Measurements from ENCODE around the gene RICTOR. TPM values are rescaled to one million over a fixed set of nuclear protein-coding genes. Genes with fewer than 3 reads are reported as not detected.

Gene RICTOR
- total RNA-seq, 3 donors from 2014 or later = 14.1 to 19.2 (median 18.0) TPM

- H3K36me3 Mint-ChIP-seq (ENCODE audit: insufficient read depth) = peaks cover 20% of the 10 kb centered on the region
- DNase-seq = no peak
- ATAC-seq = no peak
- H3K4me1 Mint-ChIP-seq (ENCODE audit: low read depth) = no peaks in the 10 kb centered on the region
- H3K4me3 Mint-ChIP-seq = no peak overlapping the region
- H3K27me3 Mint-ChIP-seq (ENCODE audit: low read depth) = no peaks in the 10 kb centered on the region
- H3K9me3 Mint-ChIP-seq = no peaks in the 10 kb centered on the region
Observed at GRCh38 chr5:38936269-38936668, 137.9 kb downstream of the RICTOR start.

GRCh38 chr5:38935437-38935836 is 138.8 kb downstream of the RICTOR start:
- Mint-ChIP-seq H3K36me3 (ENCODE audit: insufficient read depth) (peaks cover 17% of the 10 kb centered on the region), H3K9me3 (no peaks in the 10 kb centered on the region), H3K4me3 (no peak overlapping the region), H3K4me1 (ENCODE audit: low read depth) (no peaks in the 10 kb centered on the region), H3K27me3 (ENCODE audit: low read depth) (no peaks in the 10 kb centered on the region)
- no peak for ATAC-seq
- DNase-seq = no peak

- no peak overlapping the region for H3K4me3 Mint-ChIP-seq
- H3K9me3 Mint-ChIP-seq = no peaks in the 10 kb centered on the region
- DNase-seq (no peak), ATAC-seq (no peak)
- H3K36me3 Mint-ChIP-seq (ENCODE audit: insufficient read depth) = peaks cover 12% of the 10 kb centered on the region
- peaks cover 2% of the 10 kb centered on the region for H3K27me3 Mint-ChIP-seq (ENCODE audit: low read depth)
- H3K4me1 Mint-ChIP-seq (ENCODE audit: low read depth) = no peaks in the 10 kb centered on the region
Observed at GRCh38 chr5:38932854-38933408, 141.3 kb downstream of the RICTOR start.

GRCh38 chr5:38931731-38932130 is 142.5 kb downstream of the RICTOR start:
- Mint-ChIP-seq H3K27me3 (ENCODE audit: low read depth) (peaks cover 3% of the 10 kb centered on the region), H3K4me1 (ENCODE audit: low read depth) (no peaks in the 10 kb centered on the region), H3K4me3 (no peak overlapping the region), H3K36me3 (ENCODE audit: insufficient read depth) (peaks cover 9% of the 10 kb centered on the region), H3K9me3 (no peaks in the 10 kb centered on the region)
- no peak for DNase-seq
- no peak for ATAC-seq

- Mint-ChIP-seq H3K4me3 (no peak overlapping the region), H3K4me1 (ENCODE audit: low read depth) (no peaks in the 10 kb centered on the region), H3K36me3 (ENCODE audit: insufficient read depth) (no peaks in the 10 kb centered on the region), H3K9me3 (no peaks in the 10 kb centered on the region), H3K27me3 (ENCODE audit: low read depth) (peaks cover 6% of the 10 kb centered on the region)
- DNase-seq (no peak), ATAC-seq (no peak)
Observed at GRCh38 chr5:38929838-38930237, 144.4 kb downstream of the RICTOR start.

GRCh38 chr5:38927470-38927869 is 146.7 kb downstream of the RICTOR start:
- Mint-ChIP-seq H3K9me3 (no peaks in the 10 kb centered on the region), H3K36me3 (ENCODE audit: insufficient read depth) (no peaks in the 10 kb centered on the region), H3K27me3 (ENCODE audit: low read depth) (peaks cover 16% of the 10 kb centered on the region), H3K4me1 (ENCODE audit: low read depth) (no peaks in the 10 kb centered on the region), H3K4me3 (no peak overlapping the region)
- ATAC-seq (no peak), DNase-seq (no peak)

GRCh38 chr5:38926121-38926520 is 148.1 kb downstream of the RICTOR start:
- H3K36me3 Mint-ChIP-seq (ENCODE audit: insufficient read depth) = no peaks in the 10 kb centered on the region
- H3K9me3 Mint-ChIP-seq = no peaks in the 10 kb centered on the region
- H3K27me3 Mint-ChIP-seq (ENCODE audit: low read depth) = peaks cover 21% of the 10 kb centered on the region
- no peak for DNase-seq
- no peak overlapping the region for H3K4me3 Mint-ChIP-seq
- H3K4me1 Mint-ChIP-seq (ENCODE audit: low read depth) = no peaks in the 10 kb centered on the region
- ATAC-seq = no peak

- Mint-ChIP-seq H3K27me3 (ENCODE audit: low read depth) (peaks cover 21% of the 10 kb centered on the region), H3K36me3 (ENCODE audit: insufficient read depth) (no peaks in the 10 kb centered on the region), H3K4me1 (ENCODE audit: low read depth) (no peaks in the 10 kb centered on the region), H3K4me3 (no peak overlapping the region), H3K9me3 (no peaks in the 10 kb centered on the region)
- DNase-seq = no peak
- ATAC-seq = no peak
Observed at GRCh38 chr5:38925154-38925925, 148.9 kb downstream of the RICTOR start.

GRCh38 chr5:38923661-38924451 is 150.3 kb downstream of the RICTOR start:
- H3K4me3 Mint-ChIP-seq = no peak overlapping the region
- no peaks in the 10 kb centered on the region for H3K9me3 Mint-ChIP-seq
- peaks cover 25% of the 10 kb centered on the region for H3K27me3 Mint-ChIP-seq (ENCODE audit: low read depth)
- no peaks in the 10 kb centered on the region for H3K4me1 Mint-ChIP-seq (ENCODE audit: low read depth)
- H3K36me3 Mint-ChIP-seq (ENCODE audit: insufficient read depth) = no peaks in the 10 kb centered on the region
- ATAC-seq (no peak), DNase-seq (no peak)

- peaks cover 28% of the 10 kb centered on the region for H3K27me3 Mint-ChIP-seq (ENCODE audit: low read depth)
- peak; percentile 48 to 78 for ATAC-seq
- peak; percentile 16 for DNase-seq
- no peaks in the 10 kb centered on the region for H3K4me1 Mint-ChIP-seq (ENCODE audit: low read depth)
- H3K36me3 Mint-ChIP-seq (ENCODE audit: insufficient read depth) = no peaks in the 10 kb centered on the region
- no peak overlapping the region for H3K4me3 Mint-ChIP-seq
- no peaks in the 10 kb centered on the region for H3K9me3 Mint-ChIP-seq
Observed at GRCh38 chr5:38922199-38922598, 152.0 kb downstream of the RICTOR start.

- no peak for DNase-seq
- Mint-ChIP-seq H3K27me3 (ENCODE audit: low read depth) (peaks cover 28% of the 10 kb centered on the region), H3K36me3 (ENCODE audit: insufficient read depth) (no peaks in the 10 kb centered on the region), H3K9me3 (no peaks in the 10 kb centered on the region), H3K4me3 (no peak overlapping the region), H3K4me1 (ENCODE audit: low read depth) (no peaks in the 10 kb centered on the region)
- no peak for ATAC-seq
Observed at GRCh38 chr5:38921174-38921573, 153.0 kb downstream of the RICTOR start.

- Mint-ChIP-seq H3K4me1 (ENCODE audit: low read depth) (no peaks in the 10 kb centered on the region), H3K9me3 (no peaks in the 10 kb centered on the region), H3K27me3 (ENCODE audit: low read depth) (peaks cover 13% of the 10 kb centered on the region), H3K4me3 (no peak overlapping the region), H3K36me3 (ENCODE audit: insufficient read depth) (no peaks in the 10 kb centered on the region)
- ATAC-seq = no peak
- DNase-seq = no peak
Observed at GRCh38 chr5:38916802-38917201, 157.4 kb downstream of the RICTOR start.

- DNase-seq (no peak), ATAC-seq (no peak)
- Mint-ChIP-seq H3K9me3 (peaks cover 14% of the 10 kb centered on the region), H3K4me1 (ENCODE audit: low read depth) (no peaks in the 10 kb centered on the region), H3K36me3 (ENCODE audit: insufficient read depth) (no peaks in the 10 kb centered on the region), H3K4me3 (no peak overlapping the region), H3K27me3 (ENCODE audit: low read depth) (peaks cover 16% of the 10 kb centered on the region)
Observed at GRCh38 chr5:38913714-38914113, 160.5 kb downstream of the RICTOR start.

GRCh38 chr5:38911933-38912332 is 162.3 kb downstream of the RICTOR start:
- peaks cover 19% of the 10 kb centered on the region for H3K27me3 Mint-ChIP-seq (ENCODE audit: low read depth)
- no peak overlapping the region for H3K4me3 Mint-ChIP-seq
- H3K9me3 Mint-ChIP-seq = peaks cover 16% of the 10 kb centered on the region
- H3K36me3 Mint-ChIP-seq (ENCODE audit: insufficient read depth) = no peaks in the 10 kb centered on the region
- DNase-seq = no peak
- no peaks in the 10 kb centered on the region for H3K4me1 Mint-ChIP-seq (ENCODE audit: low read depth)
- ATAC-seq = no peak

- Mint-ChIP-seq H3K4me3 (no peak overlapping the region), H3K27me3 (ENCODE audit: low read depth) (peaks cover 17% of the 10 kb centered on the region), H3K4me1 (ENCODE audit: low read depth) (no peaks in the 10 kb centered on the region), H3K9me3 (peaks cover 19% of the 10 kb centered on the region), H3K36me3 (ENCODE audit: insufficient read depth) (no peaks in the 10 kb centered on the region)
- ATAC-seq (no peak), DNase-seq (no peak)
Observed at GRCh38 chr5:38906503-38906902, 167.7 kb downstream of the RICTOR start.
